Smooth muscle cell (in vitro differentiated cells): ENCODE measurements around the gene AHI1. TPM values are rescaled to one million over a fixed set of nuclear protein-coding genes. Genes with fewer than 3 reads are reported as not detected.

Source experiments
- DNase-seq: peaks from one replicate; lab custom pipeline; 2025; ENCODE audit not compliant: unreplicated experiment; lab: John Stamatoyannopoulos, UW
- H2AFZ ChIP-seq: fragments of 200-600 bp; sonication (generic); 2 replicates; pipeline ENCODE4 v1.6.0; 2016; ENCODE audit warnings: antibody characterized with exemption, low read depth, mild to moderate bottlenecking
- H3F3A ChIP-seq: fragments of 200-600 bp; sonication (generic); 2 replicates; pipeline ENCODE4 v1.6.0; 2017; ENCODE audit warnings: antibody characterized with exemption, low read depth
- H3K27ac ChIP-seq: fragments of 200-600 bp; sonication (generic); 2 replicates; pipeline ENCODE4 v1.5.1; 2016; ENCODE audit warnings: low read depth, mild to moderate bottlenecking
- H3K27me3 ChIP-seq: fragments of 200-600 bp; sonication (generic); 2 replicates; pipeline ENCODE4 v1.6.1; 2016; ENCODE audit warnings: low read depth, mild to moderate bottlenecking
- H3K36me3 ChIP-seq: fragments of 200-600 bp; sonication (generic); 2 replicates; pipeline ENCODE4 v1.5.1; 2016; ENCODE audit warnings: low read depth
- H3K4me1 ChIP-seq: fragments of 200-600 bp; sonication (generic); 2 replicates; pipeline ENCODE4 v1.5.1; 2016; ENCODE audit warnings: low read depth
- H3K4me2 ChIP-seq: fragments of 200-600 bp; sonication (generic); 2 replicates; pipeline ENCODE4 v1.6.0; 2016; ENCODE audit warnings: mild to moderate bottlenecking
- H3K4me3 ChIP-seq: fragments of 200-600 bp; sonication (generic); 2 replicates; pipeline ENCODE4 v1.5.1; 2016; ENCODE audit warnings: mild to moderate bottlenecking
- H3K79me2 ChIP-seq: fragments of 200-600 bp; sonication (generic); 2 replicates; pipeline ENCODE4 v1.6.0; 2016; ENCODE audit warnings: low read depth, mild to moderate bottlenecking
- H3K9ac ChIP-seq: fragments of 200-600 bp; sonication (generic); 2 replicates; pipeline ENCODE4 v1.6.0; 2016; ENCODE audit warnings: low read depth
- H3K9me3 ChIP-seq: fragments of 200-600 bp; sonication (generic); replicated peaks from 2 replicates; pipeline ENCODE4 v1.5.1; 2016; ENCODE audit warnings: low read depth
- H4K20me1 ChIP-seq: fragments of 200-600 bp; sonication (generic); 2 replicates; pipeline ENCODE4 v1.6.0; 2016; ENCODE audit warnings: low read depth
- WGBS: methylation state at CpG from one replicate; pipeline ENCODE4 v1.1.7; 2016; ENCODE audit warnings: low lambda C conversion rate; 5-methylcytosine and 5-hydroxymethylcytosine counted together
- polyA plus RNA-seq: library from polyadenylated mRNA; unstranded; fragments of >200 nt; fragmentation: Nextera tagmentation; extraction: Ambion mirVana; gene quantifications from 2 replicates; pipeline ENCODE4 v1.2.1, GENCODE V29; 2016
- total RNA-seq: library from RNA; depleted of rRNA; stranded (reverse); fragments of >200 nt; gene quantifications from 2 replicates; pipeline ENCODE4 v1.2.3, GENCODE V29; 2014
- TF ChIP-seq, protein P1 (sequence below): fragments of 200-600 bp; sonication (generic); IDR thresholded peaks from 2 replicates; pipeline ENCODE4 v1.5.1; 2017; ENCODE audit warnings: borderline replicate concordance, mild to moderate bottlenecking, antibody characterized with exemption; ENCODE audit not compliant: insufficient read depth, poor library complexity, severe bottlenecking

AHI1 gene
- total and polyA plus RNA-seq, 2 experiments from 2014 or later = 16.0 to 18.8 TPM

DNA sequence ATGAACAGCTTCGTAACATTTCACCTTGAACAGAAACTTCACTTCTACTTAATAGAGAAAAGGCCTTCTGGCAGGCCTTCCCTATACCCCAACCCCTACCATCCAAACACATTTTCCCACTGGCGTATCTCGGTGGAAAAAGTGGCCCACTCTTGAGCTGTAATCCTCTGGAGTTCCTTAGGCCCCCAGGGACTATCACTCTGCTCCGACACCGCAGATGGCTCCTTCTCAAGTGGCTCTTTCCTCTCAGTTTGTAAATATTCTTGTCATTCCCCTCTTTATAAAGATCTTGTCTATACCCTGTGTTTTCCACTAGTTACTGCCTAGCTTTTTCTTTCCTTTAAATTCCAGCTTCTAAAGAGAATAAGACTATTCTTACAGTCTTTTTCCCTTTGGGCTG is 207.7 kb downstream of the AHI1 start:
- H3K36me3 ChIP-seq = no peaks in the 10 kb centered on the region
- H3K79me2 ChIP-seq = no peaks in the 10 kb centered on the region
- H3K4me1 ChIP-seq = no peaks in the 10 kb centered on the region
- no peaks in the 10 kb centered on the region for H3F3A ChIP-seq
- TF ChIP-seq, protein P1, sequence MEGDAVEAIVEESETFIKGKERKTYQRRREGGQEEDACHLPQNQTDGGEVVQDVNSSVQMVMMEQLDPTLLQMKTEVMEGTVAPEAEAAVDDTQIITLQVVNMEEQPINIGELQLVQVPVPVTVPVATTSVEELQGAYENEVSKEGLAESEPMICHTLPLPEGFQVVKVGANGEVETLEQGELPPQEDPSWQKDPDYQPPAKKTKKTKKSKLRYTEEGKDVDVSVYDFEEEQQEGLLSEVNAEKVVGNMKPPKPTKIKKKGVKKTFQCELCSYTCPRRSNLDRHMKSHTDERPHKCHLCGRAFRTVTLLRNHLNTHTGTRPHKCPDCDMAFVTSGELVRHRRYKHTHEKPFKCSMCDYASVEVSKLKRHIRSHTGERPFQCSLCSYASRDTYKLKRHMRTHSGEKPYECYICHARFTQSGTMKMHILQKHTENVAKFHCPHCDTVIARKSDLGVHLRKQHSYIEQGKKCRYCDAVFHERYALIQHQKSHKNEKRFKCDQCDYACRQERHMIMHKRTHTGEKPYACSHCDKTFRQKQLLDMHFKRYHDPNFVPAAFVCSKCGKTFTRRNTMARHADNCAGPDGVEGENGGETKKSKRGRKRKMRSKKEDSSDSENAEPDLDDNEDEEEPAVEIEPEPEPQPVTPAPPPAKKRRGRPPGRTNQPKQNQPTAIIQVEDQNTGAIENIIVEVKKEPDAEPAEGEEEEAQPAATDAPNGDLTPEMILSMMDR = no peak
- no peak for DNase-seq
- 86% methylated on average over 5 of the region's 5 CpGs for WGBS
- no peaks in the 10 kb centered on the region for H3K9me3 ChIP-seq
- no peak overlapping the region for H3K4me2 ChIP-seq
- no peak overlapping the region for H3K9ac ChIP-seq
- no peak overlapping the region for H3K27ac ChIP-seq
- no peak overlapping the region for H2AFZ ChIP-seq
- no peaks in the 10 kb centered on the region for H3K27me3 ChIP-seq
- no peaks in the 10 kb centered on the region for H4K20me1 ChIP-seq
- H3K4me3 ChIP-seq = no peak overlapping the region

- no peaks in the 10 kb centered on the region for H3F3A ChIP-seq
- H3K9ac ChIP-seq = no peak overlapping the region
- no peak overlapping the region for H3K4me3 ChIP-seq
- no peaks in the 10 kb centered on the region for H3K9me3 ChIP-seq
- TF ChIP-seq, protein P1 = no peak
- 86% methylated on average over 8 of the region's 8 CpGs for WGBS
- no peaks in the 10 kb centered on the region for H4K20me1 ChIP-seq
- no peak for DNase-seq
- no peaks in the 10 kb centered on the region for H3K27me3 ChIP-seq
- no peak overlapping the region for H3K27ac ChIP-seq
- H3K36me3 ChIP-seq = no peaks in the 10 kb centered on the region
- no peaks in the 10 kb centered on the region for H3K79me2 ChIP-seq
- H3K4me2 ChIP-seq = no peak overlapping the region
- H2AFZ ChIP-seq = no peak overlapping the region
- H3K4me1 ChIP-seq = no peaks in the 10 kb centered on the region
Observed at GRCh38 chr6:135286962-135287538, 210.5 kb downstream of the AHI1 start.

DNA sequence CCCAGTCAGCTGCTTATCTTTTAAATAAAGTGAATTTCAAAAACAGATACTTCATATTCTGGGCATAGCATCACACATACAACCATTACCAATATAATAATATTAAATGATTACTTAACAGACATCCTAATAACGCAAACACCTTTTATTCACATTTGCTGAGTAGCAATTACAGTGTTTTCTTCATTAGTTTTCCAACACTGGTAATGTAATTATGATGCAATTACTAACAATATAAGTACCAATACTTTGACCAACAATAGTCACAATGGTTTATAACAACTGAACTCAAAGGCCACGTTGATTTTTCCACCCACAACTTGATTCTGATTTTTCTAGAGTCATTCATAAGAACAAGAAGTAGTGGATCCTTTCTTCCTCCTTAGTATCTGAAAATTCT is 212.4 kb downstream of the AHI1 start:
- no peak for DNase-seq
- H3K9ac ChIP-seq = no peak overlapping the region

More for the DNA sequence above, 212.4 kb downstream of the AHI1 start:
- Histone ChIP-seq H3K4me1 (no peaks in the 10 kb centered on the region), H3K36me3 (no peaks in the 10 kb centered on the region), H4K20me1 (no peaks in the 10 kb centered on the region), H3K9me3 (no peaks in the 10 kb centered on the region), H3K4me2 (no peak overlapping the region), H3K27me3 (no peaks in the 10 kb centered on the region), H3K79me2 (no peaks in the 10 kb centered on the region), H3K4me3 (no peak overlapping the region), H3K27ac (no peak overlapping the region), H3F3A (no peaks in the 10 kb centered on the region), H2AFZ (no peak overlapping the region)
- WGBS = 88% methylated on average over 2 of the region's 2 CpGs
- TF ChIP-seq, protein P1 = no peak
